GM18868 (cell line): ENCODE data around the gene PRAMEF1.
"Not testable (repeated sequence)": the region's sequence is repeated elsewhere in the genome, so short reads cannot be mapped to it uniquely, and the experiment has no call there.

Source experiments
- ATAC-seq: cut with Tn5 transposase; IDR thresholded peaks from one replicate; pipeline ENCODE4 v1.9.1; 2021; ENCODE audit warnings: mild to moderate bottlenecking, moderate library complexity; ENCODE audit not compliant: unreplicated experiment

PRAMEF1 gene

GRCh38 chr1:12775443-12775842 is 15.8 kb upstream of the PRAMEF1 start:
- ATAC-seq: no peak

- no peak for ATAC-seq
Measured at GRCh38 chr1:12776801-12777557, 14.2 kb upstream of the PRAMEF1 start.

DNA sequence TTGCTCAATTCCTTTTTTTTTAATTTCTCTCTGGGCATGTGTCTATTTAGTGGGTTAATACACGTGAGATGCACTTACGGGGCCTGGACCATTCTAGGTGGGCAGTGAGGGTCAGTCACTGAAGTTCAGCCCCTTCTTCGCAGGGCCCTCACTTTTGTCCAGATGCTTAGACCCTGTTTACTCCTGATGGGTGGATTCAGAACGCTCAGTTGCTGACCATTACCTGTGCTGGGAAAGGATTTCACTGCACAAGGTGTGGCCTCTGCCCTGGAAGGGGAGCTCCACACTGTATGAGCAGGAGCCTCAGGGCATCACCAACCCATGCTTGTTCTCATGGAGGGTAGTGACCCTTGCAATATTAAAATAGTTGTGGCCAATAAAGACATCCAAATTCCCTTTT is 13.1 kb upstream of the PRAMEF1 start:
- no peak for ATAC-seq

- ATAC-seq: no peak
Measured at GRCh38 chr1:12778907-12779306, 12.3 kb upstream of the PRAMEF1 start.

- not testable (repeated sequence) for ATAC-seq
Measured at GRCh38 chr1:12781488-12781887, 9.7 kb upstream of the PRAMEF1 start.

GRCh38 chr1:12783783-12784182 is 7.4 kb upstream of the PRAMEF1 start:
- not testable (repeated sequence) for ATAC-seq

GRCh38 chr1:12784729-12785128 is 6.5 kb upstream of the PRAMEF1 start:
- ATAC-seq: not testable (repeated sequence)

- ATAC-seq: no peak
Measured at GRCh38 chr1:12798911-12799310, 7.7 kb downstream of the PRAMEF1 start.

GRCh38 chr1:12799730-12800129 is 8.5 kb downstream of the PRAMEF1 start:
- ATAC-seq: no peak

GRCh38 chr1:12809933-12810332 is 18.7 kb downstream of the PRAMEF1 start:
- no peak for ATAC-seq

DNA sequence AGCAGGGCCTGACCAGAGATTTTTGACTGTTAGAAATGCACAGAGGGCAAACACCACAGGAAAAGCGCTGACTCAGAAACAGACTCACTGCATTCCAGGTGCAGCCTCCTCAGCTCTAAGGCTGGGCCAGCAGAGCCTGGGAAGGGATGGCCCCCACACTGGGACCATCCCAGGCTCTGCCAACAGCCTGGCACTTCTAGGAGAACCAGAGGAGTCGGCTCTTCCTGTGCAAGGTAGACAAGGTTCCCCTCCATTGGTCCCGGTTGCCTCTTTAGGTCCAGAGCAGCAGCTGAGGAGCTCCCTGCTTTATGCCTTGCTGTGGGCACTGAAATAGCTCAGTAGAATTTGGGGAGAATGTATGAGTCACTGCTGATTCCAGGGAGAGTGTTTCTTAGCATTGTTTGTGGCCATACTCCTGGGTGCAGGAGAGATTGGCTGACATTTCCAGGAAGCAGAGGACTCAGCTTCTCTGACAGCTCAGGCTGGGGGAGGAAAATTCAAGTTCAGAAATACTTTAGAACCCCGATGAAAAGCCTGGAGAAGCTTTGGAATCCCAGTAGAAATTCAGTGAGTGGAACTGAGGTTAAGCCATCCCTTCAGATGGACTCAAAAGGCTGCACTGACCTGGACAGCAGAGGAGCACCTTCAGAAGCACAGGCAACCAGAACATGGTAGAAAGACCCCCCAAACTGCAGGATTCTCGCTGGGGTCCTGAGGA is 19.7 kb downstream of the PRAMEF1 start:
- ATAC-seq: no peak

- ATAC-seq: no peak
Measured at GRCh38 chr1:12811409-12811784, 20.2 kb downstream of the PRAMEF1 start.

DNA sequence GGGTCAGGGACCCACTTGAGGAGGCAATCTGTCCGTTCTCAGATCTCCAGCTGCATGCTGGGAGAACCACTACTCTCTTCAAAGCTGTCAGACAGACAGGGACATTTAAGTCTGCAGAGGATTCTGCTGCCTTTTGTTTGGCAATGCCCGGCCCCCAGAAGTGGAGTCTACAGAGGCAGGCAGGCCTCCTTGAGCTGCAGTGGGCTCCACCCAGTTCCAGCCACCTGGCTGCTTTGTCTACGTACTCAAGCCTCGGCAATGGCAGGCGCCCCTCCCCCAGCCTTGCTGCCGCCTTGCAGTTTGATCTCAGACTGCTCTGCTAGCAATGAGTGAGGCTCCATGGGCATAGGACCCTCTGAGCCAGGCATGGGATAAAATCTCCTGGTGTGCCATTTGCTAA is 27.9 kb downstream of the PRAMEF1 start:
- not testable (repeated sequence) for ATAC-seq

- not testable (repeated sequence) for ATAC-seq
Measured at GRCh38 chr1:12831310-12831709, 40.1 kb downstream of the PRAMEF1 start, which contains the start of gene PRAMEF11. Gene PRAMEF11, minus strand, starts transcription at chr1:12831410. Its CDS starts 2,621 bp downstream, at chr1:12828789.

GRCh38 chr1:12833251-12833650 is 42.1 kb downstream of the PRAMEF1 start:
- not testable (repeated sequence) for ATAC-seq
